ENCODE measurements around the gene CAPRIN1. TPM values are rescaled to one million over a fixed set of nuclear protein-coding genes. Genes with fewer than 3 reads are reported as not detected.

CAPRIN1 gene
- total and polyA plus RNA-seq, 2 of the 8 experiments (the other 6 are each of a cell fraction or from before 2014, with no cell fraction given), result 221 to 317 TPM

GRCh38 chr11:34114014-34114413, 62.5 kb downstream of the CAPRIN1 start:
- Histone ChIP-seq H3K9ac (replicated peaks in 1 of 4; ENCODE audit: extremely low read depth in 1 of 4, low read depth in 3 of 4, low read length in 3 of 4) (no peak overlapping the region), H3K4ac (replicated peaks; ENCODE audit: insufficient read length, low read depth, low read length) (no peak overlapping the region), H4K91ac (replicated peaks; ENCODE audit: insufficient read length, low read length) (no peak overlapping the region), H4K5ac (ENCODE audit: insufficient read length, low read depth, low read length) (no peak overlapping the region), H2BK12ac (ENCODE audit: low read depth, low read length) (no peak overlapping the region), H3K23me2 (ENCODE audit: low read depth, low read length) (no peaks in the 10 kb centered on the region), H2BK15ac (ENCODE audit: low read length) (no peak overlapping the region), H4K8ac (ENCODE audit: extremely low read depth, insufficient read depth, low read length) (no peak overlapping the region), H3K14ac (ENCODE audit: insufficient read length) (no peak overlapping the region), H4K20me1 (replicated peaks in 1 of 2; ENCODE audit: control insufficient read depth in 1 of 2, insufficient read depth in 2 of 2, low read length in 2 of 2) (peaks cover 4 to 7% of the 10 kb centered on the region in 2 experiments), H3K27ac (ENCODE audit: low read depth, low read length) (no peak overlapping the region), H3K27me3 (replicated peaks in 1 of 4; ENCODE audit: control insufficient read depth in 3 of 4, extremely low read depth in 1 of 4, insufficient read depth in 3 of 4, low read length in 3 of 4) (no peaks in the 10 kb centered on the region), H3K79me1 (ENCODE audit: low read depth, low read length) (no peaks in the 10 kb centered on the region), H2BK20ac (ENCODE audit: low read length) (no peak overlapping the region), H3K79me2 (ENCODE audit: control insufficient read depth in 1 of 2, insufficient read depth in 2 of 2, low read length in 2 of 2) (no peaks in the 10 kb centered on the region), H3K23ac (ENCODE audit: insufficient read length) (no peak overlapping the region), H2AK5ac (ENCODE audit: low read depth, low read length) (no peak overlapping the region), H3K4me3 (ENCODE audit: extremely low read depth in 1 of 4, insufficient read depth in 2 of 4, low read depth in 3 of 4, low read length in 4 of 4) (no peak overlapping the region), H2BK5ac (ENCODE audit: low read depth, low read length) (no peak overlapping the region), H3K36me3 (ENCODE audit: control insufficient read depth in 2 of 4, insufficient read depth in 4 of 4, low read length in 3 of 4) (peaks cover 45 to 93% (median 78%) of the 10 kb centered on the region in 4 experiments), H3K9me3 (ENCODE audit: insufficient read depth in 2 of 2, low read depth in 1 of 2, low read length in 1 of 2) (no peaks in the 10 kb centered on the region), H3K18ac (ENCODE audit: extremely low read depth, low read length) (no peak overlapping the region), H3K56ac (replicated peaks; ENCODE audit: insufficient read length, low read depth, low read length) (no peak overlapping the region), H2AFZ (ENCODE audit: low read length) (no peak overlapping the region), H2BK120ac (replicated peaks; ENCODE audit: low read depth, low read length) (no peak overlapping the region), H3K4me1 (replicated peaks in 1 of 4; ENCODE audit: control insufficient read depth in 3 of 4, insufficient read depth in 4 of 4, low read length in 3 of 4) (no peaks in the 10 kb centered on the region), H3K4me2 (ENCODE audit: insufficient read depth in 1 of 2, low read depth in 2 of 2, low read length in 2 of 2) (no peak overlapping the region)
- POLR2A ChIA-PET (ENCODE audit: partially characterized antibody), result interaction anchor here (1.2 to 2.5 kb wide), 4 partner anchors 8 to 44 kb away, joined by 3 to 8 read pairs (median 3); partner anchors contain the start of gene NAT10
- 88% methylated on average over 2 of the region's 2 CpGs; no CpG with 5 or more reads in 1 of the 2 experiments for WGBS, 2 experiments (ENCODE audit: extremely low coverage in 1 of 2, insufficient coverage in 1 of 2, insufficient read length in 1 of 2, insufficient replicate concordance in 2 of 2, low coverage in 1 of 2, low lambda C conversion rate in 2 of 2, missing lambda C conversion rate in 1 of 2)
- DNase-seq (ENCODE audit: low read depth in 1 of 2, low spot score in 2 of 2) (no peak), FAIRE-seq (no peak)
- CTCF ChIA-PET (ENCODE audit: partially characterized antibody), result interaction anchor here (0.7 to 1.5 kb wide), 3 partner anchors 59 to 143 kb away, joined by 3 read pairs; no protein-coding TSS in a partner anchor
- TF ChIP-seq POLR2A (IDR thresholded peaks at IDR 0.05; ENCODE audit: control extremely low read depth in 1 of 2, low read depth in 2 of 2, low read length in 2 of 2) (no peak), EGR1 (IDR thresholded peaks at IDR 0.05; ENCODE audit: borderline replicate concordance, low read depth, low read length) (no peak), SIRT6 (IDR thresholded peaks at IDR 0.05; ENCODE audit: low read length) (no peak), HDAC2 (IDR thresholded peaks at IDR 0.05; ENCODE audit: borderline replicate concordance in 1 of 2, low read depth in 2 of 2, low read length in 2 of 2) (no peak), SIX5 (IDR thresholded peaks at IDR 0.05; ENCODE audit: low read depth, low read length) (no peak), BRCA1 (IDR thresholded peaks at IDR 0.05; ENCODE audit: low read depth, low read length) (no peak), YY1 (IDR thresholded peaks at IDR 0.05; ENCODE audit: low read depth, low read length) (no peak), CEBPB (IDR thresholded peaks at IDR 0.05; ENCODE audit: low read depth, low read length) (no peak), SUZ12 (IDR thresholded peaks at IDR 0.05; ENCODE audit: low read length) (no peak), PHF8 (conservative IDR thresholded peaks at IDR 0.05; ENCODE audit: low read depth, low read length) (no peak), EP300 (IDR thresholded peaks at IDR 0.05; ENCODE audit: borderline replicate concordance in 1 of 2, low read depth in 2 of 2, low read length in 2 of 2) (no peak), TAF7 (optimal IDR thresholded peaks at IDR 0.05; ENCODE audit: borderline replicate concordance, low read depth, low read length) (no peak), MAX (IDR thresholded peaks at IDR 0.05) (no peak), FOSL1 (IDR thresholded peaks at IDR 0.05; ENCODE audit: insufficient read depth, low read depth, low read length) (no peak), EZH2 (IDR thresholded peaks at IDR 0.05; ENCODE audit: low read depth, low read length, severe bottlenecking) (no peak)
